GM19324 (cell line): ENCODE measurements around the gene PPP6C.
"Not testable (repeated sequence)": the region's sequence is repeated elsewhere in the genome, so short reads cannot be mapped to it uniquely, and the experiment has no call there.

ENCODE experiments used
- ATAC-seq: cut with Tn5 transposase; IDR thresholded peaks from one replicate; pipeline ENCODE4 v1.9.1; 2021; ENCODE audit warnings: mild to moderate bottlenecking, moderate library complexity; ENCODE audit not compliant: unreplicated experiment, low FRiP score

Gene PPP6C

DNA sequence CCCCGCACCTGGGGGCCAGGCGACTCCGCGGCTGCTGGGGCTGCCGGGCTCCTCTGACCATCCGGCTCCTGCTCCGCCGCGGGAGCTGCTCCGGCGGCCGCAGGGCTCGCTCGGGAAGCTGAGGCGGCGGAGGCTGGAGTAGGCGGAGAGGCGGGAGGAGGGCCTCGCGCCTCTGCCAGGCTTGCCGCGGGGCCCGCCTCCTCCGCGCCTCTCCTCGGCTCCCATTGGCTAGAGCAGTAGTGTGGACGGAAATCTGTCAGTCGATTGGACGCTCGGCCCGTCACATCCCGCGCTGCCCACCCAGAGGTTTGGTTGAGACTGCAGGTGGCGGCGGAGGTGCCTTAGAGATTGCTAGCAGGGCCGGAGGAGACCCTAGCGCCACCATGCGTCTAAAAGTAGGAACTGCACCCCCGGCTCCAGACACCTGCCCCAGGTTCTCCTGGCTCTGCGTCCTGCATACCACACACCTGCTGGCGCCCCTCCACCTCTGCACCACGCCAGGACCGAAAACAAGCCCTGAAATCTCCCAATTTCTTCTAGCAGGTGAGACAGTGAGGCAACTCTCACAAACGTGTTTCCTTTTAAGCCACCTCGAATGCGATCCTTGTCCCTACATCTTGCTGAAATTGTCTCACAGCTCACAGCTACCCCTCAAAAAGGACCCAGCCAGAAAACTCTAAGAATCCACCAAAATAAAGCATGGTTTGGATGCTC, 46.1 kb downstream of the PPP6C start, which contains the start of gene SCAI:
Gene SCAI (minus strand): TSS at position 152 of the 714 bp plus-strand sequence. CDS start 91 bp downstream, at position 61.
- peak; percentile 98 for ATAC-seq

- peak; percentile 5 for ATAC-seq
Observed at GRCh38 chr9:125142560-125143376, 46.8 kb downstream of the PPP6C start.

GRCh38 chr9:125141751-125142150, 47.9 kb downstream of the PPP6C start:
- ATAC-seq, result no peak

DNA sequence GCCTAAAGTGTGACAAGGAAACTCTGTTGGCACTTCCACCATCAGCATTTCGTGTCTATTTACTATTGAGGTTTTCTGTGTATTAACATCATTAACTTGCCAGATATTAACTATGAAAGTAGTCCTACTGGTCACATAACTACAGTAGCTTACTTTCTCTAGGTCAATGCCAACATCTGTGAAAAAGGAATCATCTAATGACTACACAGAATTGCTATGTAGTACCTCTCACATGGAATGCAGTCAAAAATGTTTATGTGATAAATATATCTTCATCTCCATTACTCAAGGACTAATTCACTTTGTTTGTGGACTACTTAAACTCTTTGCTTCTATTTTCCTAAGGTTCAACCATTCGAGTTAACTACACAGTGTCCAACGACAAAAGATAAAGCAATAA, 48.4 kb downstream of the PPP6C start:
- no peak for ATAC-seq

DNA sequence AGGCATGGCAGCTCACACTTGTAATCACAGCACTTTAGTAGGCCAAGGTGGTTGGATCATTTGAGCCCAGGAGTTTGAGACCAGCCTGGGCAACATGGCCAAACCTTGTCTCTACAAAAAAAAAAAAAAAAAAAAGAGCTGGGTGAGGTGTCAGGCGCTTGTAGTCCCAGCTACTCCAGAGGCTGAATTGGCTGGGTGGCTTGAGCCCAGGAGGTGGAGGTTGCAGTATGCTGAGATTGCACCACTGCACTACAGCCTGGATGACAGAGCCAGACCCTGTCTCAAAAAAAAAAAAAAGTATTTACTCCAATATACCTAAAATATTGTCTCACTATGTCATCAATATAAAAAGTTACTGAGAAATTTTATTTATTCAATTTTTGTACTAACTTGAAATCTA, 49.0 kb downstream of the PPP6C start:
- no peak for ATAC-seq

DNA sequence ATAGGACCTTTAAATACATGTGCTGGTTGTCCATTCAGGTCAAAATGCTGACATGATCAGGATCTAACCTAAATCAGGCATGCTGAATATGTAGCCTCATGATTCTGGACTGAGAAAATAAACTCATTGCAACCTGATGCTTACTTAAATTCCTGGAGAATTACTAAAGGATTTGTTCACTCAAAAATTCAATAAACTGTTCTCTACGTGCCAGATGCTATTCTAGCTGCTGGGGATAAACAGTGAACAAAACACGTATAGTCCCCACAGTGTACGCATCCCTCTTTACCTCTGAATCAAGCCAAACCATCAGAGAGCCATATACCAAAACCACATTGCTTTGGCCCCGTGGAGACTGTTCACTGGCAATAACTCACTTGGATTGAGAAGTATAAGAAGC, 52.4 kb downstream of the PPP6C start:
- ATAC-seq, result no peak

- ATAC-seq, result no peak
Observed at GRCh38 chr9:125134976-125135375, 54.6 kb downstream of the PPP6C start.

- no peak for ATAC-seq
Observed at GRCh38 chr9:125133403-125134329, 55.9 kb downstream of the PPP6C start.

- ATAC-seq, result no peak
Observed at GRCh38 chr9:125131778-125132177, 57.8 kb downstream of the PPP6C start.

GRCh38 chr9:125126019-125126746, 63.4 kb downstream of the PPP6C start:
- no peak for ATAC-seq

DNA sequence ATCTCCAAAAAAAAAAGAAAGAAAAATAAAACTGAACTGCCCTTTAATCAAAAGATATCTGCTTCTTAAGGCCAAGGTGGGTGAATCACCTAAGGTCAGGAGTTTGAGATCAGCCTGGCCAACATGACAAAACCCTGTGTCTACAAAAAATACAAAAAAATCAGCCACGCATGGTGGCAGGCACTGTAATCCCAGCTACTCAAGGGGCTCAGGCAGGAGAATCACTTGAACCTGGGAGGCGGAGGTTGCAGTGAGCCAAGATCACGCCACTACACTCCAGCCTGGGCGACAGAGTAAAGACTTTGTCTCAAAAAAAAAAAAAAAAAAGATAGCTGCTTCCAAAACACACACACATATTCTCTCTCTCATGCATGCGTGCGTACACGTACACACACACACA, 64.1 kb downstream of the PPP6C start:
- no peak for ATAC-seq

- no peak for ATAC-seq
Observed at GRCh38 chr9:125121146-125121545, 68.5 kb downstream of the PPP6C start.

DNA sequence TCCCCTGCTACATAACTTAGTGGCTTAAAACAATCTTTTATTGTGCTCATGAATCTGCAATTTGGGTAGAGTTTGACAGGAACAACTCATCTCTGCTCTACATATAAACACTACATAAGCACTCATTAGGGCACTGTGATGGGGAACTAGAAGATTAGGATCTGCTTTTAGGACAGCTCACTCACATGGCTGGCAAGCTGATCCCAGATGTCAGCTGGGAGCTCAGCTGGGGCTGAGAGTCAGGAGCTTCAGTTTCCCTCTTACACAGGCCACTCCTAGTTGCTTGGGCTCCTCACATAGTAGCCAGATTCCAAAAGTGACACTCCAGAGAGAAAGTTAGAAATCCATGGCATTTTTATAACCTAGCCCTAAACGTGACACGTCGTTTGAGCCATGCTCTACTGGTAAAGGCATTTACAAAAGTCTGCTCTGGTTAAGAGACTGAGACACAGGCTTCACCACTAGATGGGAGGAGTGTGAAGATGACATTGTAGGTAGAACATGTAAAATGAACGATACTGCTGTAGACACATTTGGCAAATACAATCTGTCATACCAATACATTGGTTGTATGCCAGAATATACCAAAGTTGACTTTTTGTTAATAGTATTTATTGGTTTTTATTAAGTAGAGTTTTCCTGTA, 69.8 kb downstream of the PPP6C start:
- no peak for ATAC-seq

DNA sequence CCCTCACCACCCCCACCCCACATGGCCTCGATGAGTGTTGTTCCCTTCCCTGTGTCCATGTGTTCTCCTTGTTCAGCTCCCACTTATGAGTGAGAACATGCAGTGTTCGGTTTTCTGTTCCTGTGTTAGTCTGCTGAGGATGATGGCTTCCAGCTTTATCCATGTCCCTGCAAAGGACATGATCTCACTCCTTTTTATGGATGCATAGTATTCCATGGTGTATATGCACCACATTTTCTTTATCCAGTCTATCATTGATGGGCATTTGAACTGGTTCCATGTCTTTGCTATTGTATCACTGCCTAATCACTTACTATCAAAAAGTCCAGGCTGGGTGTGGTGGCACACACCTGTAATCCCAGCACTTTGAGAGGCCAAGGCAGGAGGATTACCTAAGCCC, 70.9 kb downstream of the PPP6C start:
- not testable (repeated sequence) for ATAC-seq

- ATAC-seq, result not testable (repeated sequence)
Observed at GRCh38 chr9:125114503-125114902, 75.1 kb downstream of the PPP6C start.

DNA sequence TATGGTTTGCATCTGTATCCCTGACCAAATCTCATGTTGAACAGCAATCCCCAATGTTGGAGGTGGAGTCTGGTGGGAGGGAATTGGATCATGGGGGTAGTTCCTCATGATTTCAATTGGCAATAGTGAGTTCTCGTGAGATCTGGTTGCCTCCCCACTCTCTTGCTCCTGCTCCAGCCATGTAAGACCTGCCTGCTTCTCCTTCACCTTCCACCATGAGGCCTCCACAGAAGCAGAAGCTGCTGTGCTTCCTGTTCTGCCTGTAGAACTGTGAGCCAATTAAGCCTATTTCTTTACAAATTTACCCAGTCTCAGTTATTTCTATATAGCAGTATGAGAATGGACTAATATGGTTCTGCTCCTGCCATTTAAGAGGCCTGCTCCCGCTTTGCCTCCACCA, 79.1 kb downstream of the PPP6C start:
- no peak for ATAC-seq

- ATAC-seq, result not testable (repeated sequence)
Observed at GRCh38 chr9:125108541-125108940, 81.1 kb downstream of the PPP6C start.

DNA sequence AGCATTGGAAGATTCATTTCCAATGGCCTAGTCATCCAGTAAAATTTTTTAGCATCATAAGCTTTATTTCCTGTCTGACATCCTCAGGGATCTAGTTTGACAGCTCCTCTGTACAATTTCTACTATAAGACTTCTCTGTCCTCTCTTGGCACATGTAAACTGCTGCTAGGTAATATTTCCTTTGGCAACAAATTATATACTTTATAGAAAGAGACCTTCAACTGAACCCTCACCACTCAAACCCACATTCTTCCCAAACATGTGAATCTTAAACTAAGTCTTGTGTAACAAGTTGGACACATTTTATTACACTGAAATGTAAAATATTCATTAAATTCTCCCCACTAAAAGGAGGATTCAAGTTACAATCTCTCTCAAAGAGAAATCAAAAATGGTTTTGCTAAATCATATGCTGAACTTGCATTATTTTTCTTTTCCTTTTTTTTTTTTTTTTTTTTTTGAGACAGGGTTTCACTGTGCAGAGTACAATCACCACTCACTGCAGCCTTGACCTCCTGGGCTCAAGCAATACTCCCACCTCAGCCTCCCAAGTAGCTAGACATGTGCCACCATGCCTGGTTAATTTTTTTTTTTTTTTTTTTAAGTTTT, 83.2 kb downstream of the PPP6C start:
- no peak for ATAC-seq

GRCh38 chr9:125103770-125104460, 85.7 kb downstream of the PPP6C start:
- ATAC-seq, result no peak
